Left lung (tissue), 10 donors: ENCODE results near the gene CNDP1. TPM values are rescaled to one million over a fixed set of nuclear protein-coding genes. Genes with fewer than 3 reads are reported as not detected.

ENCODE experiments used
- ATAC-seq: fragments of 200-7000 bp; cut with Tn5 transposase; one replicate; pipeline ENCODE4 v1.9.1; 2020; ENCODE audit warnings: moderate library complexity
- DNase-seq, 4 donors: peaks; one replicate each; pipeline ENCODE4 v3.0.0-alpha.2; 2013 to 2020
- H3K27ac ChIP-seq, 2 donors: fragments of 200-600 bp; sonication (generic) in 1 of 2; one replicate each; pipeline versions ENCODE4 v1.5.0 to v1.8.0; 2020 to 2021
- H3K27me3 ChIP-seq, 2 donors: fragments of 200-600 bp; sonication (generic) in 1 of 2; one replicate each; pipeline versions ENCODE4 v1.5.0 to v1.8.0; 2020 to 2021
- H3K36me3 ChIP-seq, 2 donors: fragments of 200-600 bp; sonication (generic) in 1 of 2; one replicate each; pipeline versions ENCODE4 v1.5.0 to v1.8.0; 2020 to 2021
- H3K4me1 ChIP-seq, 2 donors: fragments of 200-600 bp; one replicate each; pipeline ENCODE4 v1.8.0; 2021
- H3K4me3 ChIP-seq, 2 donors: fragments of 200-600 bp; sonication (generic) in 1 of 2; one replicate each; pipeline versions ENCODE4 v1.5.0 to v1.8.0; 2020 to 2021; ENCODE audit warnings: mild to moderate bottlenecking in 1 of 2
- H3K9me3 ChIP-seq, 2 donors: fragments of 200-600 bp; sonication (generic) in 1 of 2; one replicate each; pipeline versions ENCODE4 v1.5.0 to v1.8.0; 2020 to 2021
- CTCF ChIP-seq, 2 donors: fragments of 200-600 bp; sonication (generic) in 1 of 2; IDR thresholded peaks; one replicate each; pipeline versions ENCODE4 v1.5.0 to v1.8.0; 2021; ENCODE audit warnings: antibody characterized with exemption in 2 of 2
- intact Hi-C, 2 donors: fragments of 100-400 bp; cut with DNase I; formaldehyde crosslinking; loops; one replicate each; pipeline versions ENCODE4 v1.11.2 to v1.14.2; 2022
- polyA plus RNA-seq, 6 donors: library from polyadenylated mRNA; unstranded; fragments of 120-200 nt; gene quantifications; one replicate each; pipeline ENCODE4 v1.2.1, GENCODE V29; 2013; ENCODE audit not compliant: insufficient read length in 6 of 6
- total RNA-seq, 2 donors: library from RNA; stranded (reverse); fragmentation: NEBNext Ultra II Directional; extraction: Animal tissue kit (Norgen Biotek cat#: 25700); gene quantifications; one replicate each; pipeline ENCODE4 v1.2.1, GENCODE V29; 2021
- donor health status: DM: no; HTN: yes; CAD: no.
- donor health status: DM: no; HTN: no; CAD: no.

Gene CNDP1
- total and polyA plus RNA-seq, 8 donors = 0.20 to 0.56 (median 0.37) TPM; not detected in 2

- Histone ChIP-seq H3K9me3 (no peaks in the 10 kb centered on the region), H3K27ac (peak overlapping the region in 1 of 2 donors; percentile 70), H3K4me3 (no peak overlapping the region), H3K27me3 (no peaks in the 10 kb centered on the region), H3K36me3 (peaks cover 0 to 34% of the 10 kb centered on the region in 2 donors), H3K4me1 (peaks cover 0 to 30% of the 10 kb centered on the region in 2 donors)
- DNase-seq (no peak), ATAC-seq (no peak)
- intact Hi-C loops = no loop called here
- TF ChIP-seq CTCF (IDR thresholded peaks at IDR 0.05) = no peak
Measured at GRCh38 chr18:74630804-74631203, 96.5 kb downstream of the CNDP1 start.

GRCh38 chr18:74631212-74631611, 96.9 kb downstream of the CNDP1 start:
- Histone ChIP-seq H3K27me3 (no peaks in the 10 kb centered on the region), H3K27ac (peak overlapping the region in 1 of 2 donors; percentile 70), H3K4me3 (no peak overlapping the region), H3K9me3 (no peaks in the 10 kb centered on the region), H3K36me3 (peaks cover 0 to 34% of the 10 kb centered on the region in 2 donors), H3K4me1 (peaks cover 0 to 30% of the 10 kb centered on the region in 2 donors)
- TF ChIP-seq CTCF (IDR thresholded peaks at IDR 0.05) = no peak
- intact Hi-C loops = no loop called here
- DNase-seq (no peak), ATAC-seq (no peak)

GRCh38 chr18:74631623-74632350, 97.5 kb downstream of the CNDP1 start:
- Histone ChIP-seq H3K36me3 (peaks cover 0 to 34% of the 10 kb centered on the region in 2 donors), H3K27ac (peak overlapping the region in 1 of 2 donors; percentile 70), H3K9me3 (no peaks in the 10 kb centered on the region), H3K4me3 (no peak overlapping the region), H3K4me1 (peaks cover 0 to 30% of the 10 kb centered on the region in 2 donors), H3K27me3 (no peaks in the 10 kb centered on the region)
- no peak for TF ChIP-seq CTCF (IDR thresholded peaks at IDR 0.05)
- intact Hi-C loops = no loop called here
- DNase-seq (no peak), ATAC-seq (no peak)

- ATAC-seq (no peak), DNase-seq (peak in 1 of 4 donors; percentile 37)
- intact Hi-C loops = no loop called here
- no peak for TF ChIP-seq CTCF (IDR thresholded peaks at IDR 0.05)
- H3K9me3 ChIP-seq = no peaks in the 10 kb centered on the region
- H3K4me1 ChIP-seq = peaks cover 0 to 30% of the 10 kb centered on the region in 2 donors
- peaks cover 0 to 34% of the 10 kb centered on the region in 2 donors for H3K36me3 ChIP-seq
- peak overlapping the region in 1 of 2 donors; percentile 70 for H3K27ac ChIP-seq
- no peak overlapping the region for H3K4me3 ChIP-seq
- no peaks in the 10 kb centered on the region for H3K27me3 ChIP-seq
Measured at GRCh38 chr18:74632351-74632679, 98.0 kb downstream of the CNDP1 start.

- Histone ChIP-seq H3K27me3 (no peaks in the 10 kb centered on the region), H3K9me3 (no peaks in the 10 kb centered on the region), H3K27ac (no peak overlapping the region), H3K4me3 (no peak overlapping the region), H3K4me1 (peaks cover 0 to 27% of the 10 kb centered on the region in 2 donors), H3K36me3 (peaks cover 0 to 34% of the 10 kb centered on the region in 2 donors)
- no peak for TF ChIP-seq CTCF (IDR thresholded peaks at IDR 0.05)
- ATAC-seq (no peak), DNase-seq (no peak)
- intact Hi-C loops = no loop called here
Measured at GRCh38 chr18:74632856-74633255, 98.6 kb downstream of the CNDP1 start.
